Trophoblast cell (in vitro differentiated cells and primary cell): Measurements from ENCODE around the gene USP47.
A peak's percentile ranks its signal among the peaks of the same experiment; 100 is the strongest.

Experiments
- DNase-seq, 2 donors: peaks; one replicate each; pipeline ENCODE4 v3.0.0-alpha.2; 2016
- H2AFZ ChIP-seq: 2 replicates; pipeline ENCODE4 v1.6.1; 2013; ENCODE audit warnings: low read length, moderate library complexity, mild to moderate bottlenecking; ENCODE audit not compliant: insufficient read depth, poor library complexity
- H2AK5ac ChIP-seq: 2 replicates; pipeline ENCODE4 v1.6.1; 2013; ENCODE audit warnings: mild to moderate bottlenecking, low read length
- H2BK120ac ChIP-seq: 2 replicates; pipeline ENCODE4 v1.6.1; 2013; ENCODE audit warnings: low read length, mild to moderate bottlenecking, moderate library complexity; ENCODE audit not compliant: insufficient read depth, poor library complexity
- H2BK12ac ChIP-seq: 2 replicates; pipeline ENCODE4 v1.6.1; 2013; ENCODE audit warnings: mild to moderate bottlenecking, low read length, moderate library complexity
- H2BK5ac ChIP-seq: 2 replicates; pipeline ENCODE4 v1.6.1; 2013; ENCODE audit warnings: low read length, low read depth, moderate library complexity, mild to moderate bottlenecking; ENCODE audit not compliant: poor library complexity
- H3K14ac ChIP-seq: 2 replicates; pipeline ENCODE4 v1.6.1; 2013; ENCODE audit warnings: mild to moderate bottlenecking, low read length
- H3K18ac ChIP-seq: 2 replicates; pipeline ENCODE4 v1.6.1; 2013; ENCODE audit warnings: mild to moderate bottlenecking, low read length
- H3K23ac ChIP-seq: 2 replicates; pipeline ENCODE4 v1.6.1; 2013; ENCODE audit warnings: low read length
- H3K27ac ChIP-seq: 2 replicates; pipeline ENCODE4 v1.5.1; 2013; ENCODE audit warnings: low read depth, mild to moderate bottlenecking, inconsistent platforms, low read length, moderate library complexity
- H3K27me3 ChIP-seq: 2 replicates; pipeline ENCODE4 v1.6.1; 2013; ENCODE audit warnings: inconsistent platforms, mild to moderate bottlenecking, low read length, moderate library complexity; ENCODE audit not compliant: insufficient read depth
- H3K36me3 ChIP-seq, 2 experiments: 1 replicate in 1 of 2; 2 replicates in 1 of 2; pipeline ENCODE4 v1.6.1; 2013; ENCODE audit warnings: low read length in 2 of 2, mild to moderate bottlenecking in 2 of 2, moderate library complexity in 1 of 2; ENCODE audit not compliant: insufficient read depth in 2 of 2, control insufficient read depth in 1 of 2
- H3K4ac ChIP-seq: 2 replicates; pipeline ENCODE4 v1.6.1; 2013; ENCODE audit warnings: low read depth, mild to moderate bottlenecking, low read length, moderate library complexity
- H3K4me1 ChIP-seq, 2 experiments: 1 replicate in 1 of 2; 2 replicates in 1 of 2; pipeline ENCODE4 v1.6.1; 2013; ENCODE audit warnings: low read length in 2 of 2, mild to moderate bottlenecking in 2 of 2, moderate library complexity in 1 of 2; ENCODE audit not compliant: insufficient read depth in 2 of 2, control insufficient read depth in 1 of 2
- H3K4me2 ChIP-seq: 2 replicates; pipeline ENCODE4 v1.6.1; 2013; ENCODE audit warnings: inconsistent platforms, mild to moderate bottlenecking, low read length, moderate library complexity
- H3K4me3 ChIP-seq: 2 replicates; pipeline ENCODE4 v1.5.1; 2013; ENCODE audit warnings: mild to moderate bottlenecking, low read depth, low read length, inconsistent platforms
- H3K79me1 ChIP-seq: one replicate; pipeline ENCODE4 v1.6.1; 2013; ENCODE audit warnings: low read length
- H3K79me2 ChIP-seq: 2 replicates; pipeline ENCODE4 v1.6.1; 2013; ENCODE audit warnings: low read length, mild to moderate bottlenecking; ENCODE audit not compliant: control insufficient read depth, insufficient read depth, poor library complexity
- H3K9ac ChIP-seq: 2 replicates; pipeline ENCODE4 v1.6.1; 2013; ENCODE audit warnings: mild to moderate bottlenecking, low read length
- H3K9me3 ChIP-seq: 2 replicates; pipeline ENCODE4 v1.6.1; 2013; ENCODE audit warnings: low read depth, mild to moderate bottlenecking, control low read depth, inconsistent platforms, low read length; ENCODE audit not compliant: insufficient read depth
- H4K12ac ChIP-seq: 2 replicates; pipeline ENCODE4 v1.6.1; 2013; ENCODE audit warnings: low read depth, mild to moderate bottlenecking, low read length, moderate library complexity
- H4K8ac ChIP-seq: 2 replicates; pipeline ENCODE4 v1.6.1; 2013; ENCODE audit warnings: low read depth, mild to moderate bottlenecking, low read length, moderate library complexity
- H4K91ac ChIP-seq: one replicate; pipeline ENCODE4 v1.6.1; 2013; ENCODE audit warnings: low read depth, mild to moderate bottlenecking, low read length, moderate library complexity
- WGBS: extraction: QIAGEN DNeasy Blood & Tissue Kit; methylation state at CpG from one replicate; pipeline ENCODE4 v1.1.7; 2013; ENCODE audit warnings: missing lambda C conversion rate; ENCODE audit not compliant: insufficient read length, insufficient coverage; ENCODE audit errors: extremely low coverage; 5-methylcytosine and 5-hydroxymethylcytosine counted together

Gene USP47

GRCh38 chr11:12005476-12005875 is 163.7 kb downstream of the USP47 start:
- Histone ChIP-seq H3K18ac (no peak overlapping the region), H2AFZ (no peak overlapping the region), H2BK120ac (no peak overlapping the region), H4K91ac (no peak overlapping the region), H2AK5ac (no peak overlapping the region), H2BK5ac (no peak overlapping the region), H3K79me1 (peaks cover 5% of the 10 kb centered on the region), H4K8ac (no peak overlapping the region), H3K27ac (no peak overlapping the region), H3K4me1 (peaks cover 10 to 18% of the 10 kb centered on the region in 2 experiments), H3K79me2 (no peaks in the 10 kb centered on the region), H3K4ac (no peak overlapping the region), H3K27me3 (no peaks in the 10 kb centered on the region), H3K36me3 (peaks cover 7 to 16% of the 10 kb centered on the region in 2 experiments), H3K9ac (no peak overlapping the region), H2BK12ac (no peak overlapping the region), H3K9me3 (no peaks in the 10 kb centered on the region), H3K23ac (no peak overlapping the region), H3K14ac (no peak overlapping the region), H3K4me3 (no peak overlapping the region), H4K12ac (no peak overlapping the region), H3K4me2 (no peak overlapping the region)
- DNase-seq, result no peak
- no CpG with 5 or more reads among the region's 1 CpG for WGBS

DNA sequence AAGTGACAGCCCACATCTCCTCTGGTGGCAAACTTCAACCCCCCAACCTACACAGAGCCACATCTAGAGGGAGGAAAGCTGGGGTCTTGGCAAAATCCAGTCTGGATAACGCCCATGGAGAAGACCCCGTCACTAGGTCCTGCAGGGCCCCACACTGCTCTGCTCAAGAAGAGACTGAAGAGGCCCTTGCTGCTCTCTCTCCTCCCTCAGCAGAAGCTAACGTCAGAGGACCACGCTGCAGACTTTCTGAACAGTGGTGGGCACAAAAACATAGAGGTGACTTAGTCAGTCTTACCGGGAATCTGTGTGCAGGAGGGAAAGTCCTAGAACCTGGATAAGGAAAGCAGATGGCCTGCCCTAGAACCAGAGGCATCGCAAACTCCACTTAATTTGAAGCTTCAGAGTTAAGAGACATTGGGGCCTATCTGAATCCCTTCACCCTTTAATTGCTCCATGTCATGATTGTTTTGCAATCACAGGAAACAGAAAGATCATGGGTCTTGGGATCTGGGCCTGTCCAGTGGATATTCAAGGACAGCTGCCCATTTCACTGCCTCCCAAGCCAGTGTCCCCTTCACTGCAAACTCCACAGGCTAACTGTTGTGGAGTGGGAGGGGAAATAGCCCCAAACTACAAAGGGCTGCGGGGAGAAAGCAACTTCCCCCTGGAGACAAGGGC is 164.9 kb downstream of the USP47 start:
- DNase-seq, result no peak
- Histone ChIP-seq H3K79me1 (peaks cover 5% of the 10 kb centered on the region), H2BK5ac (no peak overlapping the region), H4K91ac (no peak overlapping the region), H3K23ac (no peak overlapping the region), H3K4me2 (no peak overlapping the region), H3K4me1 (peaks cover 10 to 18% of the 10 kb centered on the region in 2 experiments), H2BK120ac (no peak overlapping the region), H3K14ac (no peak overlapping the region), H3K36me3 (peaks cover 3 to 10% of the 10 kb centered on the region in 2 experiments), H3K27ac (no peak overlapping the region), H3K79me2 (no peaks in the 10 kb centered on the region), H3K4ac (no peak overlapping the region), H4K8ac (no peak overlapping the region), H2AFZ (no peak overlapping the region), H2BK12ac (no peak overlapping the region), H4K12ac (no peak overlapping the region), H3K4me3 (no peak overlapping the region), H3K9me3 (no peaks in the 10 kb centered on the region), H3K18ac (no peak overlapping the region), H2AK5ac (no peak overlapping the region), H3K27me3 (no peaks in the 10 kb centered on the region), H3K9ac (no peak overlapping the region)
- WGBS, result no CpG with 5 or more reads among the region's 7 CpGs

- no peak overlapping the region for H3K4ac ChIP-seq
- no peak overlapping the region for H2AK5ac ChIP-seq
- no peak overlapping the region for H2AFZ ChIP-seq
- H3K9me3 ChIP-seq, result no peaks in the 10 kb centered on the region
- H3K36me3 ChIP-seq, result peaks cover 3 to 8% of the 10 kb centered on the region in 2 experiments
- no peak overlapping the region for H3K9ac ChIP-seq
- no peaks in the 10 kb centered on the region for H3K27me3 ChIP-seq
- H4K12ac ChIP-seq, result no peak overlapping the region
- no peak overlapping the region for H2BK5ac ChIP-seq
- no peak overlapping the region for H4K8ac ChIP-seq
- no peak overlapping the region for H3K4me3 ChIP-seq
- H3K14ac ChIP-seq, result no peak overlapping the region
- no peak overlapping the region for H3K23ac ChIP-seq
- no peak overlapping the region for H3K18ac ChIP-seq
- WGBS, result no CpG with 5 or more reads among the region's 5 CpGs
- no peak overlapping the region for H3K27ac ChIP-seq
- H3K4me1 ChIP-seq, result peaks cover 10 to 18% of the 10 kb centered on the region in 2 experiments
- peak overlapping the region; percentile 97 for H3K4me2 ChIP-seq
- H3K79me1 ChIP-seq, result peaks cover 5% of the 10 kb centered on the region
- no peak overlapping the region for H4K91ac ChIP-seq
- H2BK12ac ChIP-seq, result no peak overlapping the region
- no peaks in the 10 kb centered on the region for H3K79me2 ChIP-seq
- no peak for DNase-seq
- no peak overlapping the region for H2BK120ac ChIP-seq
Measured at GRCh38 chr11:12007230-12007593, 165.4 kb downstream of the USP47 start.

DNA sequence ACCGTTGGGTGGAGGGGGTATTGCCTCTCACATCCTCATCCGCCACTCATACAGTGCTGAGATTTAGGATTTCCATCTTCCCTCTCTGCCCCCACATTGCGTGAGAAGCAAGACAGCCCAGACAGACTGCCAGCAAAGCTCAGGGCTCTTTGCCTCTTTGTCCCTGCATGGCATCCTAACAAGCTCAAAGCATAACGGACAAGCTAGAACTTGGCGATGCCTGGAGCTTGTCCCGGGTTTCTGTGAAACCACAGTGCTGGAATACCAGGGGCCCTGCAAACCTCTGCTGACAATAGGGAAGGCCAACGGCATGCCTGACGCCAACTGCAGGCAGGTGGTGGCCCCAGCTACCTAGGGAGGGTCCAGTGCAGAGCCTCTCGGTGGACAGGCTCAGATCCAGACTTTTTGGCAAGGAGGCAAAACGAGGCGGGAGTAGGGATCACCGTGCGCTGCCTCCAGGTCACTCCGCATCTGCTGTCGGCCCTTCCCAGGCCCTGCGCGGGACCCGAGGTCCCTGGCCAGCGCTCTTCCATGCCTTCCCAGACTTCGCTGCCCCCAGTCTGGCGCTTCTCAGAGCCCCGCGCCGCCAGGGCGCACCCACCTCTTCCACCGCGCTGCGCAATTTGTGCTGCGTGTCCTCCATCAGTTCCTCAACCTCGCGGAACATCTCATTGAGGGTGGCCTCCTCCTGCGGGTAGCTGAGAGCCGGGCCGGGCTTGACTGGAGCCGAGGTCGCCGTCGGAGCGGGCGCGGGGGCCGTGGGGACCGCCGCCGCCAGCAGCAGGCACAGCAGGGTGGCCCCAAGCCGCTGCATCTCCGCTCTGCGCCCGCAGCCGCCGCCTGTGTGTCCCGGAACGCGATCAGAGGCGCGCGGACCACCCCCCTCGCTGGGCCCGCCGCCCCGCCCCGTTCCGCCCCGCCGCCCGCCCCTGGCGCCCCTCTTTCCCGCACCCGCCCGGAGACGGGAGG is 166.3 kb downstream of the USP47 start, which contains the start of gene DKK3:
TSS of gene DKK3 (minus strand) at position 858 of the 969 bp plus-strand sequence. CDS start at position 814, 44 bp downstream.
- Histone ChIP-seq H3K4me3 (peak within 1 kb of the TSS; percentile 90), H3K79me2 (no peaks in the 10 kb centered on the region), H2AK5ac (no peak within 1 kb of the TSS), H3K27me3 (no peaks in the 10 kb centered on the region), H3K36me3 (peaks cover 3% of the 10 kb centered on the region in 2 experiments), H3K14ac (peak within 1 kb of the TSS; percentile 2), H4K12ac (no peak within 1 kb of the TSS), H2BK12ac (no peak within 1 kb of the TSS), H4K91ac (peak within 1 kb of the TSS; percentile 5), H3K79me1 (peaks cover 5% of the 10 kb centered on the region), H2AFZ (peak within 1 kb of the TSS; percentile 32), H3K23ac (no peak within 1 kb of the TSS), H3K4me1 (peaks cover 10 to 18% of the 10 kb centered on the region in 2 experiments), H3K27ac (no peak within 1 kb of the TSS), H4K8ac (peak within 1 kb of the TSS; percentile 12), H3K9ac (peak within 1 kb of the TSS; percentile 77), H3K4ac (no peak within 1 kb of the TSS), H3K18ac (peak within 1 kb of the TSS; percentile 26), H2BK120ac (no peak within 1 kb of the TSS), H2BK5ac (no peak within 1 kb of the TSS), H3K9me3 (no peaks in the 10 kb centered on the region), H3K4me2 (peak within 1 kb of the TSS; percentile 97)
- WGBS, result no CpG with 5 or more reads among the region's 71 CpGs
- peak in 1 of 2 donors; percentile 40 for DNase-seq
